Osteocyte (in vitro differentiated cells): ENCODE data around the gene MISFA. TPM values are rescaled to one million over a fixed set of nuclear protein-coding genes. Genes with fewer than 3 reads are reported as not detected.

Source experiments
- DNase-seq: peaks from one replicate; pipeline ENCODE4 v3.0.0; 2021; ENCODE audit warnings: mixed read lengths; ENCODE audit not compliant: unreplicated experiment; ENCODE audit errors: extremely low spot score
- H3K27ac Mint-ChIP-seq: one replicate; pipeline ENCODE4 v1.8.0; 2021; ENCODE audit warnings: mild to moderate bottlenecking, mixed read lengths; ENCODE audit not compliant: unreplicated experiment
- H3K27me3 Mint-ChIP-seq: one replicate; pipeline ENCODE4 v1.8.0; 2021; ENCODE audit warnings: mixed read lengths; ENCODE audit not compliant: unreplicated experiment
- H3K36me3 Mint-ChIP-seq: one replicate; pipeline ENCODE4 v1.8.0; 2021; ENCODE audit warnings: mixed read lengths; ENCODE audit not compliant: unreplicated experiment
- H3K4me1 Mint-ChIP-seq: one replicate; pipeline ENCODE4 v1.8.0; 2021; ENCODE audit warnings: mixed read lengths; ENCODE audit not compliant: unreplicated experiment
- H3K4me3 Mint-ChIP-seq: one replicate; pipeline ENCODE4 v1.8.0; 2021; ENCODE audit warnings: mild to moderate bottlenecking, moderate library complexity, mixed read lengths; ENCODE audit not compliant: unreplicated experiment
- H3K9me3 Mint-ChIP-seq: one replicate; pipeline ENCODE4 v1.8.0; 2021; ENCODE audit warnings: mixed read lengths; ENCODE audit not compliant: unreplicated experiment
- CTCF ChIP-seq: fragments of 200-600 bp; sonication (generic); IDR thresholded peaks from 2 replicates; pipeline ENCODE4 v1.5.0; 2021; ENCODE audit warnings: antibody characterized with exemption, mild to moderate bottlenecking, moderate library complexity
- total RNA-seq: library from RNA; stranded (reverse); gene quantifications from 2 replicates; pipeline ENCODE4 v1.2.1, GENCODE V29; 2021

The MISFA gene
- total RNA-seq, 1 donor from 2014 or later: 3.0 TPM

DNA sequence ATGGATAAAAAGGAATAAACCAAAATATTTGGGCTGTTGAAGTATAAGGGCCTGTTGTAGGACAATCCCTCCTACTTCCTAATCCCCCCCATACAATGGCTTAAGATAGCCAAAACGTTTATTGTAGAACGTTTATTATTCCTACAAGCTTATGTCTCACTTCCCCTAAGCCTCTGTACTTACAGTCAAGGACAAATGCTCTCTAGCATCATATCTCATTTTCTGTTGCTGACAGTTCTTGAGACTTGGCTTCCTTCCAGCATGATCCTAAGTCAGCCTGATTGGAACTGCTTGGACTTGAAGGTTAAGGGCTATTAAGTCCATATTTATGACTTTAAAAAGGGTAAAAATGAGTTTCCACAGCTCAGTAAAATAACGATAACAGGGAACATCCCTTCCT, 8.8 kb downstream of the MISFA start:
- no peaks in the 10 kb centered on the region for H3K27me3 Mint-ChIP-seq
- H3K4me1 Mint-ChIP-seq: peaks cover 2% of the 10 kb centered on the region
- no peak overlapping the region for H3K4me3 Mint-ChIP-seq
- no peak for TF ChIP-seq CTCF
- DNase-seq: no peak
- no peaks in the 10 kb centered on the region for H3K9me3 Mint-ChIP-seq
- H3K27ac Mint-ChIP-seq: no peak overlapping the region
- peaks cover 26% of the 10 kb centered on the region for H3K36me3 Mint-ChIP-seq

- Mint-ChIP-seq H3K27me3 (no peaks in the 10 kb centered on the region), H3K4me3 (no peak overlapping the region), H3K27ac (no peak overlapping the region), H3K9me3 (no peaks in the 10 kb centered on the region), H3K36me3 (peaks cover 40% of the 10 kb centered on the region), H3K4me1 (peaks cover 2% of the 10 kb centered on the region)
- no peak for DNase-seq
- no peak for TF ChIP-seq CTCF
Measured at GRCh38 chr11:18611196-18611595, 11.6 kb downstream of the MISFA start.

GRCh38 chr11:18612394-18612793, 12.8 kb downstream of the MISFA start:
- Mint-ChIP-seq H3K4me1 (peaks cover 6% of the 10 kb centered on the region), H3K4me3 (no peak overlapping the region), H3K36me3 (peaks cover 37% of the 10 kb centered on the region), H3K27ac (no peak overlapping the region), H3K9me3 (no peaks in the 10 kb centered on the region), H3K27me3 (no peaks in the 10 kb centered on the region)
- TF ChIP-seq CTCF: no peak
- DNase-seq: no peak

DNA sequence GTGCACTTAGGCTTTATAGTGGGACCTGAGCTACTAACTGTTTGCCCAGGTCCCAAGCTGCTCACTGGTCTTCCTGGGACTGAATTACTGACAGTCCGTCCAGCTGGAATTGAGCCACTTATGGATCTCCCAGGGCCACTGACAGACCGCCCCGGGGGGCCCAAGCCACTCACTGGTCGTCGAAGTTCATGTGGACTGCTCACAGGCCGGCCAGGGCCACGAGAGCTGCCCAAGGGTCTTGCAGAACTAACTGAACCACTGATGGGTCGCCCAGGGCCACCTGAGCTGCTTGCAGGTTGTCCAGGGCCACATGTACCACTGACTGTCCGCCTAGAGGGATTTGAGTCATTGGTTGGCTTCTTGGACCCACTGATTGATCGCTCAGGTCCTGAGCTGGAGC, 15.1 kb downstream of the MISFA start:
- Mint-ChIP-seq H3K9me3 (no peaks in the 10 kb centered on the region), H3K4me3 (no peak overlapping the region), H3K27ac (no peak overlapping the region), H3K27me3 (no peaks in the 10 kb centered on the region), H3K4me1 (peaks cover 20% of the 10 kb centered on the region), H3K36me3 (peaks cover 31% of the 10 kb centered on the region)
- DNase-seq: no peak
- TF ChIP-seq CTCF: no peak

- H3K27ac Mint-ChIP-seq: peak overlapping the region; percentile 11
- peaks cover 31% of the 10 kb centered on the region for H3K36me3 Mint-ChIP-seq
- no peak for TF ChIP-seq CTCF
- no peaks in the 10 kb centered on the region for H3K27me3 Mint-ChIP-seq
- no peak for DNase-seq
- no peak overlapping the region for H3K4me3 Mint-ChIP-seq
- no peaks in the 10 kb centered on the region for H3K9me3 Mint-ChIP-seq
- peaks cover 20% of the 10 kb centered on the region for H3K4me1 Mint-ChIP-seq
Measured at GRCh38 chr11:18615628-18616392, 16.2 kb downstream of the MISFA start.
